Lower leg skin (tissue), 3 donors: ENCODE measurements around the gene PRKAG1.

ENCODE experiments used
- POLR2A ChIP-seq, 2 donors: fragments of 450-650 bp; IDR thresholded peaks; one replicate each; pipeline ENCODE4 v1.6.1; 2016 to 2017; ENCODE audit warnings: antibody characterized with exemption in 2 of 2, mild to moderate bottlenecking in 1 of 2, moderate library complexity in 1 of 2
- TF ChIP-seq, protein P1 (sequence below), 3 donors: fragments of 450-650 bp; IDR thresholded peaks; one replicate each; pipeline ENCODE4 v1.5.1; 2016; ENCODE audit warnings: antibody characterized with exemption in 3 of 3, mild to moderate bottlenecking in 3 of 3, moderate library complexity in 2 of 3

GRCh38 chr12:49037947-49038237 lies 19.3 kb upstream of the PRKAG1 start:
- TF ChIP-seq POLR2A (IDR thresholded peaks at IDR 0.05): no peak
- TF ChIP-seq, protein P1, sequence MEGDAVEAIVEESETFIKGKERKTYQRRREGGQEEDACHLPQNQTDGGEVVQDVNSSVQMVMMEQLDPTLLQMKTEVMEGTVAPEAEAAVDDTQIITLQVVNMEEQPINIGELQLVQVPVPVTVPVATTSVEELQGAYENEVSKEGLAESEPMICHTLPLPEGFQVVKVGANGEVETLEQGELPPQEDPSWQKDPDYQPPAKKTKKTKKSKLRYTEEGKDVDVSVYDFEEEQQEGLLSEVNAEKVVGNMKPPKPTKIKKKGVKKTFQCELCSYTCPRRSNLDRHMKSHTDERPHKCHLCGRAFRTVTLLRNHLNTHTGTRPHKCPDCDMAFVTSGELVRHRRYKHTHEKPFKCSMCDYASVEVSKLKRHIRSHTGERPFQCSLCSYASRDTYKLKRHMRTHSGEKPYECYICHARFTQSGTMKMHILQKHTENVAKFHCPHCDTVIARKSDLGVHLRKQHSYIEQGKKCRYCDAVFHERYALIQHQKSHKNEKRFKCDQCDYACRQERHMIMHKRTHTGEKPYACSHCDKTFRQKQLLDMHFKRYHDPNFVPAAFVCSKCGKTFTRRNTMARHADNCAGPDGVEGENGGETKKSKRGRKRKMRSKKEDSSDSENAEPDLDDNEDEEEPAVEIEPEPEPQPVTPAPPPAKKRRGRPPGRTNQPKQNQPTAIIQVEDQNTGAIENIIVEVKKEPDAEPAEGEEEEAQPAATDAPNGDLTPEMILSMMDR (IDR thresholded peaks at IDR 0.05): no peak
